ENCODE data around the gene TMEM250.

DNA sequence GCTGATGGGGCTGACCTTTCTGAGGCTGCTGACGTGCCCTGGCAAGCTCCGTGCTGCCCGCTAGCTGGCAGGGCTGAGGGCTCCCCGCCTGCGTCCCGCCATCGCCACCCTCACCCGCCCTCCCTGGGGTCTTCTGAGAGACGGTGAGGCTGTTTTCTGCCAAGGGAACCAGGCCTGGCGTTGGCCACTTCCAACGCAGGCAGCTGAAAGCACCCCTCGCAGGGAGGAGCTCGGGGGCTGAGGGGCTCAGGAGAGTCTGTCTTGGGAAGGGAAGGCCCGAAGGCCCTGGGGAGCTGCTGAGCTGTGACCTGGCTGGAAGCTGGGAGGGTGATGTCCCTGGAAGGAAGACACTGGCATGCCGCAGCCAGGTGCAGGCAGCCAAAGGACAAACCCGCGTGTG, 9.8 kb upstream of the TMEM250 start:
- TF ChIP-seq, protein P1, sequence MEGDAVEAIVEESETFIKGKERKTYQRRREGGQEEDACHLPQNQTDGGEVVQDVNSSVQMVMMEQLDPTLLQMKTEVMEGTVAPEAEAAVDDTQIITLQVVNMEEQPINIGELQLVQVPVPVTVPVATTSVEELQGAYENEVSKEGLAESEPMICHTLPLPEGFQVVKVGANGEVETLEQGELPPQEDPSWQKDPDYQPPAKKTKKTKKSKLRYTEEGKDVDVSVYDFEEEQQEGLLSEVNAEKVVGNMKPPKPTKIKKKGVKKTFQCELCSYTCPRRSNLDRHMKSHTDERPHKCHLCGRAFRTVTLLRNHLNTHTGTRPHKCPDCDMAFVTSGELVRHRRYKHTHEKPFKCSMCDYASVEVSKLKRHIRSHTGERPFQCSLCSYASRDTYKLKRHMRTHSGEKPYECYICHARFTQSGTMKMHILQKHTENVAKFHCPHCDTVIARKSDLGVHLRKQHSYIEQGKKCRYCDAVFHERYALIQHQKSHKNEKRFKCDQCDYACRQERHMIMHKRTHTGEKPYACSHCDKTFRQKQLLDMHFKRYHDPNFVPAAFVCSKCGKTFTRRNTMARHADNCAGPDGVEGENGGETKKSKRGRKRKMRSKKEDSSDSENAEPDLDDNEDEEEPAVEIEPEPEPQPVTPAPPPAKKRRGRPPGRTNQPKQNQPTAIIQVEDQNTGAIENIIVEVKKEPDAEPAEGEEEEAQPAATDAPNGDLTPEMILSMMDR (IDR thresholded peaks at IDR 0.05; ENCODE audit: insufficient read depth, low read depth, low read length) = no peak
- TF ChIP-seq EZH2 (IDR thresholded peaks at IDR 0.05; ENCODE audit: insufficient read depth, low read length) = no peak

Data from astrocyte (in vitro differentiated cells and primary cell).